CD4-positive, alpha-beta T cell (primary cell): ENCODE results near the gene POLD1. TPM values are rescaled to one million over a fixed set of nuclear protein-coding genes. Genes with fewer than 3 reads are reported as not detected.

Experiments used
- ATAC-seq: fragments of 200-7000 bp; cut with Tn5 transposase; one replicate; pipeline ENCODE4 v1.10.0; 2022; ENCODE audit warnings: mild to moderate bottlenecking; ENCODE audit not compliant: poor library complexity
- CTCF ChIA-PET: fragments of 350-600 bp; sonication (Branson Sonifier 250); formaldehyde crosslinking; loops from one replicate; lab custom pipeline; 2021; ENCODE audit warnings: antibody characterized with exemption, inconsistent platforms; lab: Charles Lee
- POLR2A ChIA-PET: fragments of 350-600 bp; sonication (Branson Sonifier 250); formaldehyde crosslinking; loops from one replicate; lab custom pipeline; 2021; ENCODE audit warnings: antibody characterized with exemption, inconsistent platforms; lab: Charles Lee
- DNase-seq, 14 experiments: peaks; one replicate each; pipeline ENCODE4 v3.0.0-alpha.2; 2013 to 2020; ENCODE audit warnings: mixed read lengths in 2 of 14
- H3K27ac ChIP-seq, 2 donors: one replicate each; pipeline versions ENCODE4 v1.5.1 to v1.7.0; 2013; ENCODE audit warnings: low read length in 2 of 2, low read depth in 1 of 2, mild to moderate bottlenecking in 1 of 2
- H3K27me3 ChIP-seq, 2 experiments: 1 replicate in 1 of 2; 2 replicates in 1 of 2; pipeline versions ENCODE4 v1.6.1 to v1.7.0; 2013; ENCODE audit warnings: low read length in 2 of 2, control low read depth in 1 of 2, mild to moderate bottlenecking in 1 of 2, moderate library complexity in 1 of 2; ENCODE audit not compliant: insufficient read depth in 2 of 2, control insufficient read depth in 1 of 2
- H3K36me3 ChIP-seq: one replicate; pipeline ENCODE4 v1.6.1; 2013; ENCODE audit warnings: low read length, control low read depth; ENCODE audit not compliant: insufficient read depth
- H3K4me1 ChIP-seq: one replicate; pipeline ENCODE4 v1.6.1; 2013; ENCODE audit warnings: low read length, control low read depth; ENCODE audit not compliant: insufficient read depth
- H3K4me3 ChIP-seq: one replicate; pipeline ENCODE4 v1.5.1; 2013; ENCODE audit warnings: mild to moderate bottlenecking, low read length, moderate library complexity
- H3K9me3 ChIP-seq, 2 experiments: 1 replicate in 1 of 2; 2 replicates in 1 of 2; pipeline versions ENCODE4 v1.6.1 to v1.7.0; 2013; ENCODE audit warnings: low read length in 2 of 2, mild to moderate bottlenecking in 2 of 2, control low read depth in 1 of 2, moderate library complexity in 1 of 2; ENCODE audit not compliant: control insufficient read depth in 1 of 2, insufficient read depth in 1 of 2
- H3K27ac Mint-ChIP-seq: one replicate; pipeline ENCODE4 v1.8.0; 2020; ENCODE audit warnings: mixed read lengths
- H3K27me3 Mint-ChIP-seq: one replicate; pipeline ENCODE4 v1.8.0; 2021; ENCODE audit warnings: mixed read lengths
- H3K36me3 Mint-ChIP-seq: one replicate; pipeline ENCODE4 v1.8.0; 2021; ENCODE audit warnings: low read depth, mixed read lengths
- H3K4me1 Mint-ChIP-seq: one replicate; pipeline ENCODE4 v1.8.0; 2021; ENCODE audit warnings: low read depth, mixed read lengths
- H3K4me3 Mint-ChIP-seq: one replicate; pipeline ENCODE4 v1.8.0; 2020; ENCODE audit warnings: mild to moderate bottlenecking, mixed read lengths
- H3K9me3 Mint-ChIP-seq: one replicate; pipeline ENCODE4 v1.8.0; 2020; ENCODE audit warnings: mixed read lengths
- intact Hi-C, 2 experiments: fragments of 100-400 bp; cut with DNase I in 1 of 2; cut with micrococcal nuclease in 1 of 2; formaldehyde crosslinking; loops; one replicate each; pipeline versions ENCODE4 v1.15.1 to v1.9.0; 2023 to 2025; cut with DNase I, micrococcal nuclease
- total RNA-seq, 174 experiments: library from RNA in 2 of 174; stranded (reverse) in 2 of 174; gene quantifications; one replicate each; pipeline ENCODE4 v1.2.3 and lab custom pipeline; 2021 to 2026
- TF ChIP-seq, protein P1 (sequence below): fragments of 200-600 bp; IDR thresholded peaks from one replicate; pipeline ENCODE4 v1.8.0; 2022; ENCODE audit warnings: antibody characterized with exemption, mild to moderate bottlenecking

The POLD1 gene
- total RNA-seq, 2 experiments from 2014 or later: 22.1 to 24.2 TPM

DNA sequence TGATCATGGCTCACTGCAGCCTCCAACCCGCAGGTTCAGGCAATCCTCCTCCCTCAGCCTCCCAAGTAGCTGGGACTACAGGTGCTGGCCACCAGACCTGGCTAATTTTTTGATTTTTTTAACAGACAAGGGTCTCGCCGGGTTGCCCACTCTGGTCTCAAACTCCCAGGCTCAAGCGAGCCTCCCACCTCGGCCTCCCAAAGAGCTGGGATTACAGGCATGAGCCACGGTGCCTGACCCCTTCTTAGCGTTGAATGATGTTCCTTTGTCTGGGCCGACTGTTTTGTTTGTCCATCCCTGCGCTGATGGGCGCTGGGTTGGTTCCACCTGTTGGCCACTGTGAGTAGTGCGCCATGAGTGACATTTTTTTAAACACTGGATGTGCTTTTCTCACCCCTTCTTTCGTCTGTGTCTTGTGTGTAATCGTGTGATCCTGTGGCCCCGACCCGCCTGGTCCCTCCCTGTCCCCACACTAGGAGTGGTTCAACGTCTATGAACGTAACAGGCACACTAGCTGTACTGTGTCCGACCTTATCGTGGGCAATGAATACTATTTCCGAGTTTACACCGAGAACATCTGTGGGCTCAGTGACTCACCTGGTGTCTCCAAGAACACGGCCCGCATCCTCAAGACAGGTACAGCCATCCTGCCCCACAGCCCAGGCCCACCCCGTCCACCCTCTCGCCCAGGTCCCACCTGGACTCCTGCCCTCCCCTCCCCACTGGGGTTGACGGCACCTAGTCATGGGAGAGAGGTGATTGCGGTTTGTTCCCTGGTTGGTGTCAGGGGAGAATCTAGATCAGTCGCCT lies 77.1 kb downstream of the POLD1 start:
- Histone ChIP-seq H3K27me3 (peaks cover 7 to 19% of the 10 kb centered on the region in 2 experiments), H3K4me3 (no peak overlapping the region), H3K9me3 (no peaks in the 10 kb centered on the region), H3K4me1 (peaks cover 5% of the 10 kb centered on the region), H3K27ac (no peak overlapping the region), H3K36me3 (no peaks in the 10 kb centered on the region)
- intact Hi-C loops: loop anchor here (1.0 kb wide), 3 partner anchors 92 to 104 kb away; no protein-coding TSS in a partner anchor
- DNase-seq (peak in 13 of 14 experiments; percentile 26 to 79 (median 45)), ATAC-seq (peak; percentile 90)
- ChIA-PET POLR2A (interaction anchor here (0.7 to 2.0 kb wide), 2 partner anchors 85 to 104 kb away, joined by 6 to 7 read pairs; partner anchors contain the start of gene NR1H2), CTCF (interaction anchor here (0.6 to 1.5 kb wide), 3 partner anchors 61 to 104 kb away, joined by 3 to 5 read pairs (median 3); no protein-coding TSS in a partner anchor)
- Mint-ChIP-seq H3K4me3 (no peak overlapping the region), H3K4me1 (no peaks in the 10 kb centered on the region), H3K27me3 (peaks cover 51% of the 10 kb centered on the region), H3K9me3 (no peaks in the 10 kb centered on the region), H3K27ac (no peak overlapping the region), H3K36me3 (no peaks in the 10 kb centered on the region)
- TF ChIP-seq, protein P1, sequence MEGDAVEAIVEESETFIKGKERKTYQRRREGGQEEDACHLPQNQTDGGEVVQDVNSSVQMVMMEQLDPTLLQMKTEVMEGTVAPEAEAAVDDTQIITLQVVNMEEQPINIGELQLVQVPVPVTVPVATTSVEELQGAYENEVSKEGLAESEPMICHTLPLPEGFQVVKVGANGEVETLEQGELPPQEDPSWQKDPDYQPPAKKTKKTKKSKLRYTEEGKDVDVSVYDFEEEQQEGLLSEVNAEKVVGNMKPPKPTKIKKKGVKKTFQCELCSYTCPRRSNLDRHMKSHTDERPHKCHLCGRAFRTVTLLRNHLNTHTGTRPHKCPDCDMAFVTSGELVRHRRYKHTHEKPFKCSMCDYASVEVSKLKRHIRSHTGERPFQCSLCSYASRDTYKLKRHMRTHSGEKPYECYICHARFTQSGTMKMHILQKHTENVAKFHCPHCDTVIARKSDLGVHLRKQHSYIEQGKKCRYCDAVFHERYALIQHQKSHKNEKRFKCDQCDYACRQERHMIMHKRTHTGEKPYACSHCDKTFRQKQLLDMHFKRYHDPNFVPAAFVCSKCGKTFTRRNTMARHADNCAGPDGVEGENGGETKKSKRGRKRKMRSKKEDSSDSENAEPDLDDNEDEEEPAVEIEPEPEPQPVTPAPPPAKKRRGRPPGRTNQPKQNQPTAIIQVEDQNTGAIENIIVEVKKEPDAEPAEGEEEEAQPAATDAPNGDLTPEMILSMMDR: peak; percentile 70

DNA sequence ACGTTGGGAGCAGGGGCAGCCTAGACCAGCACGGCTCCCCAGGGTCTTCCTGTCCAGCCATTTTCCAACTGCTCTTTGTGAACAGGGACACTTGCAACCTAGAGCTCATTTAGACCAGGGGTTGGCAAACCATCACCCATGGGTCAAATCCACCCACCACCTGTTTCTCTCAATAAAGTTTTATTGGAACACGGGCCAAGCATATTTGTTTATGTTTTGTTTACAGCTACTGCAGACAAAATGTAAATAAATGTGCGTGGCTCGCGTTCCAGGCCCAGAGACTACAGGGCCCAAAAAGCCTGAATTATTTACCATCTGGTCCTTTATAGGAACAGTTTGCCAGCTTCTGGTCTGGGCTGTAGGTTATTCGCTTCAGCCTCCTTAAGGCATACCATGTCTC lies 78.8 kb downstream of the POLD1 start:
- Histone ChIP-seq H3K27ac (no peak overlapping the region), H3K4me1 (peaks cover 5% of the 10 kb centered on the region), H3K4me3 (no peak overlapping the region), H3K9me3 (no peaks in the 10 kb centered on the region), H3K36me3 (no peaks in the 10 kb centered on the region), H3K27me3 (peaks cover 4 to 13% of the 10 kb centered on the region in 2 experiments)
- Mint-ChIP-seq H3K36me3 (no peaks in the 10 kb centered on the region), H3K4me3 (no peak overlapping the region), H3K9me3 (no peaks in the 10 kb centered on the region), H3K27me3 (peaks cover 42% of the 10 kb centered on the region), H3K27ac (no peak overlapping the region), H3K4me1 (no peaks in the 10 kb centered on the region)
- DNase-seq: no peak
- TF ChIP-seq, protein P1: no peak
- intact Hi-C loops: no loop called here
- ChIA-PET CTCF (interaction anchor here (0.8 kb wide), 1 partner anchor 96 kb away, joined by 3 read pairs; no protein-coding TSS in a partner anchor), POLR2A (interaction anchor here (1.4 kb wide), 1 partner anchor 79 kb away, joined by 4 read pairs; the partner anchor contains the start of gene POLD1)
- no peak for ATAC-seq

DNA sequence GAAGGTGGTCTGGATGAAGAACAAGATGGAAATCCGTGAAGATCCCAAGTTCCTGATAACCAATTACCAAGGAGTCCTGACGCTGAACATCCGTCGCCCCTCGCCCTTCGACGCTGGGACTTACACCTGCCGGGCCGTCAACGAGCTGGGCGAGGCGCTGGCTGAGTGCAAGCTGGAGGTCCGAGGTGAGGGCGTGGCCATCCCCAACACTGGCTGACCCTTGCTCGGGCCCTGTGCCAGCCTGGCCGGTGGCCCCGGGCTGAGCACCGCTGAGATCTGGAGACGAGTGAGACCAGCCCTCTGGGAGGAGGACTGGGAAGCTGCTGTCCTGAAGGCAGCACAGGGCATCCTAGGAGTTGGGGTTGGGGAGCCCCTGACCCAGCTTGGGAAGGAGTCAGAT lies 80.2 kb downstream of the POLD1 start:
- TF ChIP-seq, protein P1: no peak
- no peak for ATAC-seq
- Histone ChIP-seq H3K9me3 (no peaks in the 10 kb centered on the region), H3K27me3 (peaks cover 4 to 5% of the 10 kb centered on the region in 2 experiments), H3K36me3 (no peaks in the 10 kb centered on the region), H3K27ac (no peak overlapping the region), H3K4me1 (peaks cover 5% of the 10 kb centered on the region), H3K4me3 (no peak overlapping the region)
- POLR2A ChIA-PET: no interaction called here
- Mint-ChIP-seq H3K4me1 (no peaks in the 10 kb centered on the region), H3K4me3 (no peak overlapping the region), H3K27me3 (peaks cover 42% of the 10 kb centered on the region), H3K36me3 (no peaks in the 10 kb centered on the region), H3K27ac (no peak overlapping the region), H3K9me3 (no peaks in the 10 kb centered on the region)
- CTCF ChIA-PET: no interaction called here
- peak in 1 of 14 experiments; percentile 21 for DNase-seq
- intact Hi-C loops: no loop called here
